Duodenal mucosa (tissue), 2 donors: ENCODE data around the gene NDRG4.
A peak's percentile ranks its signal among the peaks of the same experiment; 100 is the strongest.

Source experiments
- H3K27ac ChIP-seq: one replicate; pipeline ENCODE4 v1.7.0; 2013; ENCODE audit warnings: low read depth, low read length
- H3K27me3 ChIP-seq, 2 donors: one replicate each; pipeline ENCODE4 v1.7.0; 2013; ENCODE audit warnings: low read length in 2 of 2, control low read depth in 1 of 2; ENCODE audit not compliant: insufficient read depth in 2 of 2, control insufficient read depth in 1 of 2
- H3K36me3 ChIP-seq, 2 donors: one replicate each; pipeline ENCODE4 v1.7.0; 2013; ENCODE audit warnings: low read length in 2 of 2, control low read depth in 1 of 2; ENCODE audit not compliant: insufficient read depth in 2 of 2, control insufficient read depth in 1 of 2
- H3K4me1 ChIP-seq, 2 donors: one replicate each; pipeline ENCODE4 v1.7.0; 2013; ENCODE audit warnings: low read length in 2 of 2, control low read depth in 1 of 2; ENCODE audit not compliant: insufficient read depth in 2 of 2, control insufficient read depth in 1 of 2
- H3K4me3 ChIP-seq, 2 donors: one replicate each; pipeline ENCODE4 v1.7.0; 2013; ENCODE audit warnings: low read length in 2 of 2, low read depth in 1 of 2
- H3K9ac ChIP-seq, 2 donors: one replicate each; pipeline ENCODE4 v1.7.0; 2013; ENCODE audit warnings: low read length in 2 of 2, low read depth in 1 of 2
- H3K9me3 ChIP-seq, 2 donors: one replicate each; pipeline ENCODE4 v1.7.0; 2013; ENCODE audit warnings: low read length in 2 of 2, control low read depth in 1 of 2; ENCODE audit not compliant: control insufficient read depth in 1 of 2

Gene NDRG4

DNA sequence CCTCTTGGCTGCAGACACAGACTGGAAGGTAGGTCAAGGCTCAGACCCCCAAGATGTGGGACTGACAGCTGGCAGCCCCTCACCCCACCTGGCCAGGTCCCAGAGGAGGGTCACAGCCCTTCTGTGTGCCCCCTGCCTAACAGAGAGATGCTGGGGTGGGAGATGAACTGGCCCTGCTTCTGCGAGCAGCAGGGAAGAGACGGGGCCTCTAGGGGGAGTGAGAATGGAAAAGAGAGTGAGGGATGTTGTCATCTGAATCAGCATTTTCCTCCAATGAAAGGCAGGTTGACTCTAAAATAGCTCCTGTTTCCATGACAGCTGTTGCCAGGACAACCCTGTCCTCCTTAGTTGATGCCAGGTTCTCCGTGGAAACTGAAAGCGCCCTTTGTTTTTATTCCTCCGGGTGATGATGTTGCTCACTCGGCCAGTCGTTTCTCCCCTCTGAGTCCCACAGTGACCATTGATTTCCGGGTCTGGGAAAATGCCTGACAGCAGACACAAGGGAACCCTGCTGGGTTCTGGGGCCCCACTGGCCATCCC, 4.9 kb upstream of the NDRG4 start:
- Histone ChIP-seq H3K9me3 (no peaks in the 10 kb centered on the region), H3K27ac (peak overlapping the region; percentile 32), H3K36me3 (no peaks in the 10 kb centered on the region), H3K9ac (no peak overlapping the region), H3K27me3 (peaks cover 4 to 6% of the 10 kb centered on the region in 2 donors), H3K4me3 (peak overlapping the region in 1 of 2 donors; percentile 34), H3K4me1 (peaks cover 2 to 5% of the 10 kb centered on the region in 2 donors)

- Histone ChIP-seq H3K4me1 (peaks cover 8 to 11% of the 10 kb centered on the region in 2 donors), H3K9ac (no peak overlapping the region), H3K36me3 (no peaks in the 10 kb centered on the region), H3K27me3 (peaks cover 10 to 12% of the 10 kb centered on the region in 2 donors), H3K27ac (peak overlapping the region; percentile 32), H3K9me3 (no peaks in the 10 kb centered on the region), H3K4me3 (peak overlapping the region in 1 of 2 donors; percentile 34)
Measured at GRCh38 chr16:58495521-58496331, 4.2 kb upstream of the NDRG4 start.

DNA sequence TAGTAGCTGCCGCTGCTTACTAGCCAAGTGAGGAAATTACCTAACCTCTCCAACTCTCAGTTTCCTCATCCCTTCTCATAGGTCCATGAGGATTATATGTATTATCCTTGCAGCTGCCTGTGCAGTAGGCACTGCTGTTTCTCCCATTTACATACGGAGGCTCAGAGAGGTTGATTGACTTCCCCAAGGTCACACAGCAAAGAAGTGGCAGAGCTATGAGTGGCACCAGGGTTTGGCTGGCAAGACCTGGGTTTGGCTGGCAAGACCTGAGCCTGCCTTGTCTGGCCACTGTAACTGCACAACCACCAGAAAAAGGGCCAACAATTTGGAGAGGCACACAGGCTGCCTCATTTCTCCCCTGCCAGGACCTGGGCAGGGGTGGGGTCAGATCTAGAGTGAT, 2.5 kb upstream of the NDRG4 start:
- Histone ChIP-seq H3K9me3 (no peaks in the 10 kb centered on the region), H3K9ac (no peak overlapping the region), H3K36me3 (no peaks in the 10 kb centered on the region), H3K27ac (no peak overlapping the region), H3K4me3 (no peak overlapping the region), H3K27me3 (peaks cover 28 to 29% of the 10 kb centered on the region in 2 donors), H3K4me1 (peaks cover 16 to 21% of the 10 kb centered on the region in 2 donors)

- H3K9me3 ChIP-seq = no peaks in the 10 kb centered on the region
- H3K9ac ChIP-seq = no peak overlapping the region
- H3K4me1 ChIP-seq = peaks cover 16 to 21% of the 10 kb centered on the region in 2 donors
- no peak overlapping the region for H3K27ac ChIP-seq
- no peak overlapping the region for H3K4me3 ChIP-seq
- H3K36me3 ChIP-seq = no peaks in the 10 kb centered on the region
- peaks cover 30 to 32% of the 10 kb centered on the region in 2 donors for H3K27me3 ChIP-seq
Measured at GRCh38 chr16:58497935-58498334, 2.0 kb upstream of the NDRG4 start.

DNA sequence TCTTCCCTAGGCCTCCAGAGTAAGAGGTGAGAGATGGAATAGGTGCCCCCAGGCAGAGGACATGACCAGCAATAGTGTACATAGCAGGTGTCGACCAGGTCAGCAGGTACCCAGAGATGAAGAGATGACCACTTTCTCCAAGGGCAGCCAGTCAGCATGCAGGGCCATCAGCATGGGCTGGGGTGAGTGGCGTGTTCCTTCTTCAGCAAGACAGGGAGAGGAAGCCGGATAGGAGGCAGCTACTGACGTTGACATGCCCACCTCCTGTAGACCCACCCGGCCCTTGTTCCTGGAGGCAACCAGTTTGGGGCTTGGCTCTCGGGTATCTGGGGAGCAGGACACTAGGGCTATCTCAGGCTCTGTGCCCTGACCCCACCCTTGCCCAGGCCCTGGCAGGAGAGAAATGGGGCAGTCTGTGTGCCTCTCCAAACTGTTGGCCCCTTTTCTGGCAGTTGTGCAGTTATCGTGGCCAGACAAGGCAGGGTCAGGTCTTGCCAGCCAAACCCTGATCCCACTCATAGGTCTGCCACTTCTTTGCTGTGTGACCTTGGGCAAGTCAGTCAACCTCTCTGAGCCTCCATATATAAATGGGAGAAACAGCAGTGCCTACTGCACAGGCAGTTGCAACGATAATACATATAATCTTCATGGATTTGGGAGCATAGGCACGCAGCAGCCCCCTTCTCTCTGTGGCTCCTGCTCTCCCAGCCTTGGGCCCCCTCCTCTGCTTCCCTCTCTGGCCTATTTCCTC, 1.4 kb upstream of the NDRG4 start:
- H3K36me3 ChIP-seq = no peaks in the 10 kb centered on the region
- no peak overlapping the region for H3K27ac ChIP-seq
- H3K9ac ChIP-seq = no peak overlapping the region
- H3K9me3 ChIP-seq = no peaks in the 10 kb centered on the region
- no peak overlapping the region for H3K4me3 ChIP-seq
- H3K4me1 ChIP-seq = peaks cover 16 to 21% of the 10 kb centered on the region in 2 donors
- H3K27me3 ChIP-seq = peaks cover 35 to 36% of the 10 kb centered on the region in 2 donors

DNA sequence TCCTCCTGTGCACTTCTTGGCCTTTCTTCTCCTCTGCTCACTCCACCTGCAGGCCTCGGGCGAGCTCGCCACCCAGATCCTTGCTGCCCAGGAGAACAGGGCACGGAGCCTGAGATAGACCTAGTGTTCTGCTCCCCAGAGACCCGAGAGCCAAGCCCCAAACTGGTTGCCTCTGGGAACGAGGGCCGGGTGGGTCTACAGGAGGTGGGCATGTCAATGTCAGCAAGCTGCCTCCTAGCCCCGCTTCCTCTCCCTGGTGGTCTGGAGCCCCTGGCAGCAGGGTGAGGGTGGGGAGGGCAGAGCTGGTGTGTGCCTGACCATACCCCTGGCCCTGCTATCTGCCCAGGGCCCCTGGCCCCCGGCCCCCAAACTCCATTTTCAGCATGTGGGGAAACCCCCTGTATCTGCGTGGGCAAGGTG, 841 bp upstream of the NDRG4 start:
- no peak overlapping the region for H3K9ac ChIP-seq
- no peak overlapping the region for H3K4me3 ChIP-seq
- no peaks in the 10 kb centered on the region for H3K9me3 ChIP-seq
- H3K36me3 ChIP-seq = no peaks in the 10 kb centered on the region
- peaks cover 35% of the 10 kb centered on the region in 2 donors for H3K27me3 ChIP-seq
- no peak overlapping the region for H3K27ac ChIP-seq
- H3K4me1 ChIP-seq = peaks cover 16 to 21% of the 10 kb centered on the region in 2 donors

DNA sequence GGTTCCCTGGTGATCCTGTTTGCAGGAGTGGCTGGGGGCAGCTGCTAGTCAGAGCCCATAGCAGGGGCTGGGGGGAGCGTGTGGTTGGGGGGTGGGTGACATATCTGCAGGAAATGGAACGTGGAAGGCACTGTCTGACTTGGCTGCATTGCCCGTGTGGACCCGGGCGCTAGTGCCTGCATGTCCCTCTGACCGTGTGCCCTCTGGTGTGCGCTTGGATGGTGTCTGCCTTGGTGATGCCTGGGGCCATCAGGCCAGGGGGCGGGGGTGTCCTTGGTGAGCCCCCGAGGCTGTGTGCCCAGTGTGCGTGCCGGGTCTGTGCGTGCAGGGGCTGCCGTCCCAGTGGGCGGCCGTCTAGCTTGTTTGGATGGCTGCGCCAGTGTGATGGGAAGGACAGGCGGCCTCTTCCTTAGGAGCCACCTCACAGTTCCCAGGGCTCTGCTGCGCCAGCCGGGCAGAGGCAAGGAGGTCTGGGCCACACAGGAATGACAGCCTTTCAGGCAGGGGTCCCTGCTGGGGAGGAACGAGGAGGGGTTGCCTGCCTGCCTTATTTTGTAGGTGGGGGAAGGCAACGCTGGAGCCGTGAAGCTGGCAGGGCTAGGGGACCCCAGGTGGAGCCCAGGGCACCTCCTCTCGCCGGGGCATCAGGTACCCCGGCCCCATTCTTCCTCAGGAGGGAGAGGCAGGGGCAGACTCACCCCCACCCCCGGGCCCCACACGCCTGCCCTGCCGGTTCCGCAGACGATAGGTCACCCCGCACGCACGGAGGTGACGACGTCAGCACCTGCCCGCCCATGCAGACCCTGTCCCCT, 693 bp downstream of the NDRG4 start:
- H3K4me3 ChIP-seq = peak overlapping the region; percentile 55 to 60
- H3K27ac ChIP-seq = no peak overlapping the region
- peaks cover 34 to 35% of the 10 kb centered on the region in 2 donors for H3K27me3 ChIP-seq
- H3K4me1 ChIP-seq = peaks cover 16 to 18% of the 10 kb centered on the region in 2 donors
- H3K36me3 ChIP-seq = no peaks in the 10 kb centered on the region
- H3K9ac ChIP-seq = no peak overlapping the region
- no peaks in the 10 kb centered on the region for H3K9me3 ChIP-seq

GRCh38 chr16:58501242-58502131, 1.5 kb downstream of the NDRG4 start:
- Histone ChIP-seq H3K9me3 (no peaks in the 10 kb centered on the region), H3K9ac (no peak overlapping the region), H3K27me3 (peaks cover 34 to 35% of the 10 kb centered on the region in 2 donors), H3K4me1 (peaks cover 16 to 17% of the 10 kb centered on the region in 2 donors), H3K27ac (no peak overlapping the region), H3K4me3 (peak overlapping the region; percentile 55 to 60), H3K36me3 (no peaks in the 10 kb centered on the region)
